ENCODE data around the gene PCP4. TPM values are rescaled to one million over a fixed set of nuclear protein-coding genes. Genes with fewer than 3 reads are reported as not detected.

Gene PCP4
- total RNA-seq, 1 donor from 2014 or later, result not detected

GRCh38 chr21:39969691-39970364 lies 102.6 kb downstream of the PCP4 start:
- Mint-ChIP-seq H3K4me1 (ENCODE audit: unreplicated experiment) (no peaks in the 10 kb centered on the region), H3K27ac (ENCODE audit: unreplicated experiment) (no peak overlapping the region), H3K36me3 (ENCODE audit: unreplicated experiment) (no peaks in the 10 kb centered on the region)

GRCh38 chr21:39971956-39972355 lies 104.7 kb downstream of the PCP4 start:
- Mint-ChIP-seq H3K4me1 (ENCODE audit: unreplicated experiment) (no peaks in the 10 kb centered on the region), H3K4me3 (ENCODE audit: unreplicated experiment) (no peak overlapping the region), H3K36me3 (ENCODE audit: unreplicated experiment) (no peaks in the 10 kb centered on the region), H3K27me3 (ENCODE audit: unreplicated experiment) (no peaks in the 10 kb centered on the region), H3K9me3 (ENCODE audit: unreplicated experiment) (peaks cover 21% of the 10 kb centered on the region), H3K27ac (ENCODE audit: unreplicated experiment) (no peak overlapping the region)
- no peak for DNase-seq (ENCODE audit: extremely low spot score, unreplicated experiment)
- TF ChIP-seq CTCF (IDR thresholded peaks at IDR 0.05), result no peak

More at GRCh38 chr21:39969691-39970364, 102.6 kb downstream of the PCP4 start:
- Mint-ChIP-seq H3K4me3 (ENCODE audit: unreplicated experiment) (no peak overlapping the region), H3K27me3 (ENCODE audit: unreplicated experiment) (no peaks in the 10 kb centered on the region), H3K9me3 (ENCODE audit: unreplicated experiment) (peaks cover 34% of the 10 kb centered on the region)
- TF ChIP-seq CTCF (IDR thresholded peaks at IDR 0.05), result no peak
- no peak for DNase-seq (ENCODE audit: extremely low spot score, unreplicated experiment)

GRCh38 chr21:39972471-39972870 lies 105.2 kb downstream of the PCP4 start:
- TF ChIP-seq CTCF (IDR thresholded peaks at IDR 0.05), result no peak
- no peak overlapping the region for H3K27ac Mint-ChIP-seq (ENCODE audit: unreplicated experiment)
- H3K27me3 Mint-ChIP-seq (ENCODE audit: unreplicated experiment), result no peaks in the 10 kb centered on the region
- DNase-seq (ENCODE audit: extremely low spot score, unreplicated experiment), result no peak
- H3K4me3 Mint-ChIP-seq (ENCODE audit: unreplicated experiment), result no peak overlapping the region
- H3K4me1 Mint-ChIP-seq (ENCODE audit: unreplicated experiment), result no peaks in the 10 kb centered on the region
- H3K36me3 Mint-ChIP-seq (ENCODE audit: unreplicated experiment), result no peaks in the 10 kb centered on the region
- H3K9me3 Mint-ChIP-seq (ENCODE audit: unreplicated experiment), result peaks cover 16% of the 10 kb centered on the region

GRCh38 chr21:39972976-39973770 lies 105.9 kb downstream of the PCP4 start:
- Mint-ChIP-seq H3K36me3 (ENCODE audit: unreplicated experiment) (no peaks in the 10 kb centered on the region), H3K4me1 (ENCODE audit: unreplicated experiment) (no peaks in the 10 kb centered on the region), H3K27ac (ENCODE audit: unreplicated experiment) (no peak overlapping the region), H3K4me3 (ENCODE audit: unreplicated experiment) (no peak overlapping the region), H3K27me3 (ENCODE audit: unreplicated experiment) (no peaks in the 10 kb centered on the region), H3K9me3 (ENCODE audit: unreplicated experiment) (peaks cover 22% of the 10 kb centered on the region)
- no peak for DNase-seq (ENCODE audit: extremely low spot score, unreplicated experiment)
- no peak for TF ChIP-seq CTCF (IDR thresholded peaks at IDR 0.05)

GRCh38 chr21:39976800-39977199 lies 109.6 kb downstream of the PCP4 start:
- H3K9me3 Mint-ChIP-seq (ENCODE audit: unreplicated experiment), result peaks cover 31% of the 10 kb centered on the region
- H3K4me3 Mint-ChIP-seq (ENCODE audit: unreplicated experiment), result no peak overlapping the region
- no peaks in the 10 kb centered on the region for H3K36me3 Mint-ChIP-seq (ENCODE audit: unreplicated experiment)
- no peaks in the 10 kb centered on the region for H3K4me1 Mint-ChIP-seq (ENCODE audit: unreplicated experiment)
- H3K27ac Mint-ChIP-seq (ENCODE audit: unreplicated experiment), result no peak overlapping the region
- no peak for DNase-seq (ENCODE audit: extremely low spot score, unreplicated experiment)
- H3K27me3 Mint-ChIP-seq (ENCODE audit: unreplicated experiment), result no peaks in the 10 kb centered on the region
- no peak for TF ChIP-seq CTCF (IDR thresholded peaks at IDR 0.05)
